A549 treated with dexamethasone at 1 μM for 4 hours (cell line): ENCODE measurements around the gene EXOSC6. TPM values are rescaled to one million over a fixed set of nuclear protein-coding genes. Genes with fewer than 3 reads are reported as not detected.

Experiments
- total RNA-seq: library from RNA; stranded (reverse); fragments of 200-300 nt; extraction: Qiagen RNA extraction; gene quantifications from 5 replicates; pipeline ENCODE4 v1.2.3, GENCODE V29; 2022

Gene EXOSC6
- 13.8 to 17.1 TPM (median 15.7 TPM) in 5 replicates for total RNA-seq

DNA sequence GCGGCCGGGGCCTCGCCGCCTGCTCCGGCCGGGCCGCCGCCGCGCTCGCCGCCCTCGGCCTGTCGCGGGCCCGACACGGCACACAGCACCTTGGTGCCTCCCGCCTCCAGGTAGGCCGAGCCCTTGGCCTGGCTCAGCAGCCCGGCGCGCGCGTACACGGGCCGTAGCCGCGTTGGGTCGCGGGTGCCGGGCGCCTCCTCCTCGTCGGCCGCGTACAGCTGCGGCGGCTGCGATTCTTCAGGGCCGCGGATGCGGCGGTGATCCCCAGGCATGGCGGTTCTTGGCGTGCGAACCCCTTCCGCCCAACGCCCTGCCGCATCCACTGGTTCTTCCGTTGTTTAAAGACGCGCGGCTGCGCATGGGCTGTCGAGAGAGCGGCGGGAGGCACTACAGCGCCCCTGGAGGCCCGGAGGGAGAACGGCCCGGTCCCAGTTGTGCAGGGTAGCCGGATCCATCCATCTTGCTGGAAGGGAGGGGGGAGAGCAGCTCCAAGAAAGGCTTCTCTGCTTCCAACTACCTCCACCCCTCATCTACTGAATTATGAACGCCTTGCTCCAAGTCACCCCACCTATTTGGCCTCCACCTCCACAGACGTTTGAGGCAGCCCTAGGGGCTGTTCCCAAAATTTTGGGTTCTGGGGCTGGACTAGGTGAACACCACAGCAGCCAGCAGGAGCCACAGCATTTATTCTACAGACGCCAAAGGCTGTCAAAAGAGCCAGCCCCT is at the start of gene EXOSC6:
Gene EXOSC6, minus strand, starts transcription at position 312 of the 726 bp plus-strand sequence. Its CDS starts 40 bp downstream, at position 272.

DNA sequence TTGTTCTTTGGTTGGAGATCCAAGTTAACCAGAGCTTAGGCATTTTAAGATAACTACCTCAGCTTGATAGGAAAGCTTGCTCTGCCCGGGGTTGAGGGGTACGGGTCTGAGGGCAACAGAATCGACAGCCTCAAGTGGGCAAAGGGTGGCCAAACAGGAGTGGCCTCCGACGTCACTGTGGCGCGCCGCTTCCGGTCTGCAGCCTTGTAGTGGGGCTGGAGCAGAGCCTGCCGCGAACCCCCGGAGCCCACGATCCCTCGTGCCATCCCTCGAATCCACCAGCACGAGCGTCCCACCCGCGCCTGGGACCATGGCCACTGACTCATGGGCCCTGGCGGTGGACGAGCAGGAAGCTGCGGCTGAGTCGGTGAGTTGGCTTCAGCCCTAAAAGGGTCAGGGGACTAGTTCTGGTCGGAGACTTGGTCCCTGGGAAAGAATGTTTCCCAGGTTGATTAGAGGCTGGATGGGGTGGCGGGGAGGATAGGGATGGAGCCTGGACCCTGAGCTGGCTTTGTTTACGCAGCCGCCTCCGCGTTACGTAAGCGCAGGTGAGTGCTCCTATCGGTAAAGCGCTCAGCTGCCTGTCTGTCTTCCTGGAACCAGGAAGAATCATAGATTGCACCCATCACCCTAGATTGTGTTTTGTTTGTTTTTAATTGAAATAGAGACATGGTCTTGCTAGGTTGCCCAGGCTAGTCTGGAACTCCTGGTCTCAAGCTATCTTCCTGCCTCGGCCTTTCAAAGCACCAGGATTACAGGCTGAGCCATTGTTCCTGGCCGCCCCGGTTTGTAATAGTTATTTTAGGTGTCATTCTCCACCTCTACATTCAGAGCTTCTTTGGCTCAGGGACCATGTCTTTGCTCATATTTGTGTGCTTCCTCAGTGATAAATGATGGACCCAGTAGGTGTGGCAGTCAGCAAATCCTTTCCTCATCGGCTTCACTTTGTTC is 47.5 kb upstream of the EXOSC6 start, which contains the start of gene DDX19B:
Gene DDX19B, plus strand, starts transcription at position 199 of the 951 bp plus-strand sequence. Its CDS starts 112 bp downstream, at position 311.

DNA sequence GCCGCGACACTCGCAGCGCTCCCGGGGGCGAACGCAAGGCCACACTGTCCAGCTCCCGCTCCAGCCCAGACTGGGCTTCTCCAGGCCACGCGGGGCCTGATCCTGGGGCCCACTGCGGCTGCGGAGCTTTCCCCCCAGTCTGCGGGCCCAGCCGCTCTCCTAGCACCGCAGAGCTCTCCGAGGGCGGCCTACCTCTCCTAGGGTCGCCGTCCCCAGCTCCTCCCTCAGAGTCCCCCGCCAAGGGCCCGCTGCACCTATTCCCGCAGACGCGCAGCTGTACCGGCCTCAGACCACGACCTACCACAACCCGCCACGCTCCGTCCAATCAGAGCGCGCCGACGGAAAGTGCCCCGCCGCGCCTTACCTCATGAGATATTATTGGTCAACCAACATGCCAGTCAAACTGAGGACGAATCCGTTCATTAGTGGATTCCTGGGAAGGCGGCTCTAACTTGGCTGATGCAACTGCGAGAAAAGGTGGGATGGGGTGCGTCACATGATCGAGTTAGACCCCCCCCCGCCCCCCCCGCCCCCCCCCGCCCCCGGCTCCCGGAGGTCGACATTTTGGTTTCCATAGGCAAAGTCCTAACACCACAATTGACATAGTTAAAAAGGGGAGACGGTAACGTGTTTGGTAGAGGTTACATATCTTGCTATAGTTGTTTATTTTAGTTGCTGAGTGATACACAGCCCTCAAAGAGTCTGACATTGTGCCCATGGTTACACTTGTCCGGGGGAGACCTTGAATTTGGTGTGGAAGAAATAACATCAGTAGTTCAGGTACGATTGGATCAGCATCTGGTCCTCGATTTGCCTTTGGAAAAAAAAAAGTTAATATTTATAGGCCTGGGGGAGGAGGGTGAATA is 37.7 kb upstream of the EXOSC6 start, which contains the start of gene AARS1:
Gene AARS1, minus strand, starts transcription at position 278 of the 866 bp plus-strand sequence. CDS start 6,743 bp downstream, outside the sequence.

Other genes starting within 250 kb of the EXOSC6 start
- 12.7 to 19.3 TPM (median 17.2 TPM) in 5 replicates for gene PDPR, start 137.6 kb downstream of the EXOSC6 start, total RNA-seq
- 0.02 to 0.13 TPM (median 0.08 TPM) in 4 of 5 replicates, not detected in the other for gene CLEC18C, start 78.2 kb downstream of the EXOSC6 start, total RNA-seq
- 79.7 to 107 TPM (median 97.3 TPM) in 5 replicates for gene AARS1, start 37.6 kb upstream of the EXOSC6 start, total RNA-seq
- 27.8 to 31.5 TPM (median 28.6 TPM) in 5 replicates for gene DDX19B, start 47.2 kb upstream of the EXOSC6 start, total RNA-seq
- gene DDX19A, start 95.0 kb upstream of the EXOSC6 start, total RNA-seq, result 36.4 to 43.8 TPM (median 41.7 TPM) in 5 replicates
- 18.2 to 26.7 TPM (median 22.0 TPM) in 5 replicates for gene ST3GAL2, start 187.2 kb upstream of the EXOSC6 start, total RNA-seq
- gene FCSK, start 202.7 kb upstream of the EXOSC6 start, total RNA-seq, result 3.3 to 5.7 TPM (median 4.5 TPM) in 5 replicates